Cerebellar nuclear complex (tissue), 1 donor: ENCODE measurements around the gene ZNF423.
"Not testable (repeated sequence)": the region's sequence is repeated elsewhere in the genome, so short reads cannot be mapped to it uniquely, and the experiment has no call there.

ENCODE experiments used
- DNase-seq, 2 experiments: peaks; one replicate each; lab custom pipeline; 2025; lab: John Stamatoyannopoulos, UW

Gene ZNF423

DNA sequence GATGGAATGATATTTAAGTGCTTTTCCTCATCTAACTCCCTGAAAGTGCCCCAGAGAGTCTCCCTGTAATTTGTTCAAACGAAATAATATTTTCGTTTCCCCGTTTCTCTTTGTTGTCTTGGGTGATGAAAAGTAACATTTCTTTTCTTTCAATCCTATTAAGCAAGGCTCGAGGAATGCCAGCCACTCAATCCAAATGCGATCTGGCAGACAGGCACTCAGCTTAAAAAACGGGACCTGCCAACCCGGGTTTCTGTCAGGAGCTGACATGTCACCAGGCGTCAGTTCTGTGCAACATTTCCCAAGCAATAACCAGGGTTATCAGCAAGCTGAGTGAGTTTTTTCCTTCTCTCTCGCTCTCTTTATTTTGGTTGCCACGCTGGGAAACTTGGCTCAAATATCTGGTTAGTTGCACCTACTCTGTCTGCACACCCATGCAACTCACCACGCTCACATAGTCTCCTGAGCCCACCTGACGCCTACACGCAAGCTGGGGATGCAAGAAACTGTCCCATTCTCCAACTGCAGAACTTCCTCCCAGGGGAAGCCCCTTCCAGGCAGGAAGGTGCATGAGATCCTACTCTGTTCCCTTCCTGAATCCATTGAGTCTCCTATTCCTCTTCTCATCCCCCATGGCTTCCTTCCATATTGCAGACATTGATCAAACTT is 274.1 kb downstream of the ZNF423 start:
- no peak for DNase-seq

GRCh38 chr16:49580751-49581303 is 275.1 kb downstream of the ZNF423 start:
- no peak for DNase-seq

DNA sequence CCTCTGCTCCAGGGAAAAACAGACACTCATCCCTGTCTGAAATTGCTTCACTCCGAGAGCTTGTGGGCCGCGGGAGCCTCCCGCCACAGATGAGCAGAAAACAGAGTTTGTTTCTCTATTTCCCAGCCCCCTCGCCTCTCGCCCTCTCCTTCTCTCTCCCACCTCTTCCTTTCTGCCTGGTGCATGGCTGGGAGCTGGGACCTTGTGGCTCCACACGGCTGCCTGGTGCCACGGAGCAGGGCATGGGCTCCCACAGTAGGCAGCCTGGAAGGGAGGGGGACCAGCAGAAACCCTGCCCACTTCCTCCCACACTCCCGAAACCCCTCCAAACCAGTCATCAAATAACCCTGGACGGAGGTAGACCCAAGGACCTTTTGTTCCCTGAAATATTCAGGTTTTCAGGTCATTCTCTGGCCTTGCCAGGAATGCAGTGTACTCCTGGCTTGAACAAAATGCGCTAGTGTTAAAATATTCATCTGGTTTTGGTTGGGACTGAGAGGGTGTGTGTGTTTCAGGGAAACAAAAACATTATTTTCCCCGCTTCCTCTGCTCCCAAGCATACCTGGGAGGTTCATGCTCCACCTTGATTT is 277.4 kb downstream of the ZNF423 start:
- DNase-seq, result no peak

- DNase-seq, result no peak
These were observed 277.9 kb downstream of the ZNF423 start for GRCh38 chr16:49578018-49578417.

DNA sequence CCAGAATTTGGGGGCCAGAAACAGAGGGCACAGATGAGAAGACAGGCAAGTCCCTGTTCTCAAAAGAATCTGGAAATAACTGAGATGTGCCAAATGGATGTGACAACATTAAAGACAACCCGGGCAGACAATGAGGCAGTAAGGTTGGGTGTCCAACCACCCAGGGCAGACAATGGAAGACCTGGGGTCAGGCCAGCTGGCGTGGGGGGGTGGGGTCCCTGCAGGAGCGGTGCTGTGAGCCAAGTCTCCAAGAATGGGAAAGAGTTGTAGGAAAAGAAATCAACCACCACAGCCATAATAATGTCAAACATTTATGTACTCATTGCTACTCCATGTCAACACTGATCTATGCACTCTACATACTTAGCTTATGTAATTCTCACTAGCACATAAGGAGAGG is 279.0 kb downstream of the ZNF423 start:
- DNase-seq, result no peak

GRCh38 chr16:49576173-49576494 is 279.8 kb downstream of the ZNF423 start:
- no peak for DNase-seq

GRCh38 chr16:49575346-49576172 is 280.4 kb downstream of the ZNF423 start:
- no peak for DNase-seq

DNA sequence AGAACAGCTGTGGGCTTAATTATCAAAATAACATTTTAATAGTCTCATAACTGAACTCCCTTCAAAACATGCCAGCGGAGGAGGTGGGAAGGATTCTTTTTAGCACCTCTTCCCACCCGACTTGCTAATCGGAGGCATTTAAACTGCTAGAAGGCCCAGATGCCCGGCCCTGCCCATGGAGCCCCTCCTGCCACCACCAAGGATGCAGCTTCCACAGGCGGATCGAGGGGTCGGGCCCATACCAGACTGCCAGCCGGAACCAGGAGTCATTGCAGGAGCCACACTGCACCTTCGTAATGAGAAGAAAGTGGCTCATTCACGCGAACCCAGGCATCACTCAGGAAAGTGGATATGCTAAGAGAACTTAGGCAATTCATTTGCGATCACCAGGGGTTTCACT is 281.1 kb downstream of the ZNF423 start:
- no peak for DNase-seq

DNA sequence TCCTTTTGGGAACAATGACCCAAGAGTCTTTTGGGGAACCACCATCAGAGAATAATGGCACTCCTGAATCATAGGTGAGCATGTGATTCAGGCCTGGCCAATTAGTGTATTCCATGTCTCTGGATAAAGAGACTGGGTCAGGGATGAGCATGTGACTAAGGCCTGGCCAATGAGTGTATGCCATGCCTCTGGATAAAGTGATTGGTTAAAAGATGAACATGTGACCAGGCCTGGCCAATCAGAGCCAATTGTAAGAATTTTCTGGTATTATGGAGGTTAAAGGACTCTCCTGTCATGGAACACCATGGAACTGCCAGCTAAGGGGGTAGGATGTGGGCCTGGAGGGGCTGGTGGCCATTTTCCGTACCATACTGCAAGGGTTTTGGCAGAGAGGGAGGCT is 288.0 kb downstream of the ZNF423 start:
- no peak for DNase-seq

- no peak for DNase-seq
These were observed 289.5 kb downstream of the ZNF423 start for GRCh38 chr16:49566432-49566831.

DNA sequence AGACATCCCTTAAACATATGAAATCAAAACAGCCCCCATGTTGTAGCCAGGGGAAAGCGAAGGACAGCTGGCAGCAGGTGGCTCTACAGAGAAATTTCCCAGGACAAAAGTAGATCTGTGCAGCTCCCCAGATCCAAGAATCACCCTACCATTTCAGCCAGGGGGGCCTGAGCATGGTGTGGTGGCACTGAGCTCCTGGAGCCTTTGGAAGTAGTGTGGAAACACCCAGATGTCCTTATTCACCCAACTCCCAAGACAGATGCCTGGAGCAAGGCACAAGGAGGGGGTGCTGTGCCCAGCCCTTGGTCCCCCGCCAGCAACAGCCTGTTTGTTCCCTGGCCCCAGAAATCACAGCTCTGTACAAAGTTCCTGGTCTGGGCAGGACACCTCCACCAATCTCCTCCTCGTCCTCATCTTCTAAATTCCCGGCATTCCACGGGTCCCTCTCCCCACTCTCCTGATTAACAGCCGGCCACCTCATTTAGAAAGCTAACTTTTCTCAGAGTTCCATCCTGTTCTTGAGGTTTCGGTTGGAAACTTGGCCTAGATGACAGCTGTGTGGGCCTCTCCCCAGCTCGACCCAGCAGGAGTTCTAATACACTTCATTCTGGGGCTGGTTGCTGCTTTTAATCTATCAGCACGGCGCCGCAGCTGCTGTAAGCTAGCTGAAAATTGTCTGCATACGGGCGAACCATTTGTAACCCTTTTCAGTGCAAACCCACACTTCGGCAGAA is 291.2 kb downstream of the ZNF423 start:
- no peak for DNase-seq

DNA sequence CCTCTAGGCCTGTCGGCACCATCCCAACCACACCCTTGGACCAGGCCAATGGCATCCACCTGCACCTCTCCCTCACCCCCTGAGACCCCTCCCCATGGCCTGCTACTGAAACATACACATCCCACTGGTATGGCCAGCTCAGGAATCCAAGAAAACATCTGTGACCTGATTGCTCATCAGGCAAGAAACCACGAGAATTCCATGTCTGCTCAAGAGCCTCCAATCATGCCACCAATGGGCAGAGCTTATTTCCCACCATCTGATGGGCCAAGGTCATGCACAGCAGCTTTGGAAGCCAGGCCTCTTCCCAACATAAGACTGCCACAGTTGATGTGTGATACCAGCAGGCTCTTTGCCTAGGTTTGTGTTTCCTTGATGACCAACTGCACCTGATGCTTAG is 292.2 kb downstream of the ZNF423 start:
- DNase-seq, result no peak

DNA sequence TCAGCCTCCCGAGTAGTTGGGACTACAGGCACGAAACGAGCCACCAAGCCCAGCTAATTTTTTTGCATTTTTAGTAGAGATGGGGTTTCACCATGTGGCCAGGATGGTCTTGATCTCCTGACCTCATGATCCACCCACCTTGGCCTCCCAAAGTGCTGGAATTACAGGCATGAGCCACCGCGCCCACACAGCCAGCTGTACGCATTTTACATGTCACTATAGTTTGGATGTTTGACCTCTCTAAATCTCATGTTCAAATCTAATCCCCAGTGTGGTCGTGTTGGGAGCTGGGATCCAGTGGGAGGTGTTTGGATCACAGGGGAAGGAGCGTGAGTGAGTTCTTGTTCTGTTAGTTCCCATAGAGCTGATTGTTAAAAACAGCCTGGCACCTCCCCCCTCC is 293.0 kb downstream of the ZNF423 start:
- not testable (repeated sequence) for DNase-seq

GRCh38 chr16:49562228-49562627 is 293.7 kb downstream of the ZNF423 start:
- DNase-seq, result no peak

- no peak for DNase-seq
These were observed 295.7 kb downstream of the ZNF423 start for GRCh38 chr16:49560004-49560830.

DNA sequence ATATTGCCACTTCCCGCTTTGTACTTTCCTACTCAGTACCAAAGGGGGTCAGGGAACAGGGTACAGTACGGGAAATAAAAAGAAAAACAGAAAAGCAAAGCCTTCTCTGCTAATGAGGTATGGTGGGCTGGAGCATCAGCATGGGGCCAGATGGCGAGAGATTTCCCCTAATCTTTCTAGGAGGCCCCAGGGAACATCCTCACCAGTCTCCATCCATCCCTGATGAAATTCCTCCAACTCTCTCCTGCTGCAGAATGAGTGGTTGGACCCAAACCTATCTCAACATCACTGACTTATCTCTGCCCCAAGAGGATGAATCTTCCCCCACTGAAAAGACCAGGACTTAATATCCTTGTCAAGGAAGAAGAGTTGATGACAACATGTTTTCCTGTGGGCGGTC is 296.7 kb downstream of the ZNF423 start:
- DNase-seq, result no peak

DNA sequence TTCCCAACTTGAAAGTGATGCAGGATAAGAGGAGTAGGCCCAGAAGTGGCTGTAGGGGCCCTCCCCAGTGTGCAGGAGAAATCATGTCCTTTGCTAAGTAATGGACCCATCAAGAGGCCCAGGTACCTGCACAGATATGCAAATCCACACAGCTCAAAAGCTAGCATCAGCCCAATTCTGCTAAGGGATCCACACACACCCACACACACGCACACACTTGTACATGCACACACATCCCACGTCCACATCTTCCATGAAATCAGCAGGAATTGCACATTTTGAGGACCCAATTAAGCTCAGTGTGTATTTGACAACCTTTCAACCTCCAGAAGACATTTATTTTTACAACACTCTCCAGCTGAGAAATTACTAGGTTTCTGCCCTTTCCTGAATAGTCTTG is 297.5 kb downstream of the ZNF423 start:
- no peak for DNase-seq

GRCh38 chr16:49556606-49557446 is 299.1 kb downstream of the ZNF423 start:
- no peak for DNase-seq

DNA sequence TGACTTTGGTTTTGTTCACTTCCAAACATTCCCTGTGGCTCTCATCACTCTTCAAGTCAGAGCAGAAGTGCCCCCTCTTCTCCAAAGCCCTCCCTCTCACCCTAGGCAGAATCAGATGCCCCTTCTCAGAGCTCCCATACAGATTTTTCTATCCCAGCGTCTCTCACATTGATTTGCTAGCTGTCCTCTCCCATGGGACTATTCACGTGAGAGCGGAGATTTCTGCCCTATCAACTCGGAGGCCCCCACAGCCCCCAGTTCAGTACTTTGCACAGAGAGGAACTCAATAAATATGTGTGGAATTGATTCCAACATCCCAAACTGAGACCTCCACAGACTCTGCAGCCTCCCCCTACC is 299.7 kb downstream of the ZNF423 start:
- no peak for DNase-seq

DNA sequence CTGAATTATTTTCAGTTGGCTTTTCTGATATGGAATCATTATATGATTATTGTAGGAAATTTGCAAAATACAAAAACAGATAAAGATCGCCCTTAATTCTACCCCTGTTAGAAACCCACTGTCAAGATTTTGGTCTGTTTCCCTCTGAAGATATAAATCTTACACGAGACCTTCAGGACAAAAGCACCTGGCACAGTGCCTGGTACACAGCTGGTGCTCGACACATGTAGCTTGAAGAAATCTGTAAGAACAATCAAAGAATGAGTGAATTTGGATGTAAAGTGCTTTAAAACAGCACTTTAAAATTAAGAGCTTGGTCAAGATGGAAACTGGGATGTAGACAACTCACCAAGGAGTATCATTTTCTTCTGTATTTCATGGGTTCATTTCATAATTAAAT is 301.2 kb downstream of the ZNF423 start:
- DNase-seq, result no peak
